Suprapubic skin (tissue), 3 donors: ENCODE measurements around the gene FHL2.

Experiments
- CTCF ChIP-seq, 2 donors: fragments of 200-600 bp in 1 of 2; fragments of 450-650 bp in 1 of 2; sonication (generic) in 1 of 2; IDR thresholded peaks; one replicate each; pipeline ENCODE4 v1.5.1; 2016 to 2019; ENCODE audit warnings: antibody characterized with exemption in 2 of 2, mild to moderate bottlenecking in 1 of 2, moderate library complexity in 1 of 2
- EP300 ChIP-seq: sonication (generic); formaldehyde crosslinking; IDR thresholded peaks from one replicate; pipeline ENCODE4 v1.6.1; 2017; ENCODE audit warnings: antibody characterized with exemption
- POLR2A ChIP-seq, 2 donors: fragments of 450-650 bp; IDR thresholded peaks; one replicate each; pipeline ENCODE4 v1.6.1; 2017; ENCODE audit warnings: antibody characterized with exemption in 2 of 2, mild to moderate bottlenecking in 2 of 2, moderate library complexity in 2 of 2

GRCh38 chr2:105391763-105392662 is 6.8 kb downstream of the FHL2 start:
- TF ChIP-seq CTCF (IDR thresholded peaks at IDR 0.05) (no peak), POLR2A (IDR thresholded peaks at IDR 0.05) (no peak), EP300 (no peak)
